ENCODE data around the gene REEP6. TPM values are rescaled to one million over a fixed set of nuclear protein-coding genes. Genes with fewer than 3 reads are reported as not detected.

The REEP6 gene
- total and polyA plus RNA-seq, 4 donors = 2.5 to 7.6 (median 4.9) TPM

GRCh38 chr19:1457031-1457739, 33.8 kb upstream of the REEP6 start:
- no peak overlapping the region for H3K27ac ChIP-seq (ENCODE audit: low read depth in 1 of 2, low read length in 1 of 2)
- H3K4me3 ChIP-seq = no peak overlapping the region
- DNase-seq = peak in 1 of 3 donors; percentile 37
- H3K27me3 ChIP-seq (ENCODE audit: control insufficient read depth in 3 of 3, insufficient read depth in 3 of 3, low read length in 2 of 3) = peaks cover 15 to 52% (median 15%) of the 10 kb centered on the region in 3 donors
- TF ChIP-seq CTCF (IDR thresholded peaks at IDR 0.05; ENCODE audit: control extremely low read depth, extremely low read depth) = no peak
- WGBS, 2 donors = 12 to 17% methylated on average over 46 to 48 of the region's 48 CpGs
- H3K4me1 ChIP-seq (ENCODE audit: control insufficient read depth in 5 of 5, insufficient read depth in 5 of 5, low read length in 5 of 5) = peaks cover 0 to 14% (median 0%) of the 10 kb centered on the region in 5 donors
- H3K9me3 ChIP-seq (ENCODE audit: control insufficient read depth in 4 of 4, insufficient read depth in 3 of 4, low read length in 3 of 4) = peaks cover 0 to 5% (median 0%) of the 10 kb centered on the region in 4 donors
- H3K36me3 ChIP-seq (ENCODE audit: control insufficient read depth in 4 of 4, insufficient read depth in 4 of 4, low read length in 4 of 4) = peaks cover 0 to 4% (median 0%) of the 10 kb centered on the region in 4 donors
- no peak for ATAC-seq (ENCODE audit: insufficient read depth, low FRiP score)
- H3K9ac ChIP-seq (ENCODE audit: insufficient read depth in 1 of 2, low read length in 2 of 2) = no peak overlapping the region

- 80 to 87% methylated on average over 16 of the region's 16 CpGs for WGBS, 2 donors
- H3K27me3 ChIP-seq (ENCODE audit: control insufficient read depth in 3 of 3, insufficient read depth in 3 of 3, low read length in 2 of 3) = peaks cover 11 to 45% (median 12%) of the 10 kb centered on the region in 3 donors
- peaks cover 0 to 4% (median 0%) of the 10 kb centered on the region in 4 donors for H3K36me3 ChIP-seq (ENCODE audit: control insufficient read depth in 4 of 4, insufficient read depth in 4 of 4, low read length in 4 of 4)
- no peak overlapping the region for H3K9ac ChIP-seq (ENCODE audit: insufficient read depth in 1 of 2, low read length in 2 of 2)
- no peak for ATAC-seq (ENCODE audit: insufficient read depth, low FRiP score)
- no peak overlapping the region for H3K27ac ChIP-seq (ENCODE audit: low read depth in 1 of 2, low read length in 1 of 2)
- H3K4me1 ChIP-seq (ENCODE audit: control insufficient read depth in 5 of 5, insufficient read depth in 5 of 5, low read length in 5 of 5) = peaks cover 0 to 13% (median 0%) of the 10 kb centered on the region in 5 donors
- DNase-seq = no peak
- no peak overlapping the region for H3K4me3 ChIP-seq
- H3K9me3 ChIP-seq (ENCODE audit: control insufficient read depth in 4 of 4, insufficient read depth in 3 of 4, low read length in 3 of 4) = peaks cover 0 to 3% (median 0%) of the 10 kb centered on the region in 4 donors
- no peak for TF ChIP-seq CTCF (IDR thresholded peaks at IDR 0.05; ENCODE audit: control extremely low read depth, extremely low read depth)
Measured at GRCh38 chr19:1457892-1458291, 33.1 kb upstream of the REEP6 start.

GRCh38 chr19:1459479-1459878, 31.5 kb upstream of the REEP6 start:
- H3K27ac ChIP-seq (ENCODE audit: low read depth in 1 of 2, low read length in 1 of 2) = no peak overlapping the region
- H3K9ac ChIP-seq (ENCODE audit: insufficient read depth in 1 of 2, low read length in 2 of 2) = no peak overlapping the region
- no peak for ATAC-seq (ENCODE audit: insufficient read depth, low FRiP score)
- peaks cover 0 to 3% (median 0%) of the 10 kb centered on the region in 4 donors for H3K9me3 ChIP-seq (ENCODE audit: control insufficient read depth in 4 of 4, insufficient read depth in 3 of 4, low read length in 3 of 4)
- H3K27me3 ChIP-seq (ENCODE audit: control insufficient read depth in 3 of 3, insufficient read depth in 3 of 3, low read length in 2 of 3) = peaks cover 9 to 36% (median 12%) of the 10 kb centered on the region in 3 donors
- H3K4me3 ChIP-seq = no peak overlapping the region
- peaks cover 0 to 5% (median 0%) of the 10 kb centered on the region in 5 donors for H3K4me1 ChIP-seq (ENCODE audit: control insufficient read depth in 5 of 5, insufficient read depth in 5 of 5, low read length in 5 of 5)
- peaks cover 0 to 4% (median 0%) of the 10 kb centered on the region in 4 donors for H3K36me3 ChIP-seq (ENCODE audit: control insufficient read depth in 4 of 4, insufficient read depth in 4 of 4, low read length in 4 of 4)
- TF ChIP-seq CTCF (IDR thresholded peaks at IDR 0.05; ENCODE audit: control extremely low read depth, extremely low read depth) = no peak
- DNase-seq = no peak
- 66 to 71% methylated on average over 9 of the region's 9 CpGs for WGBS, 2 donors

Measured in lung (tissue), 12 donors.